Sciatic nerve (tissue), 2 donors: ENCODE data around the gene ZNF438. TPM values are rescaled to one million over a fixed set of nuclear protein-coding genes. Genes with fewer than 3 reads are reported as not detected.
A peak's percentile ranks its signal among the peaks of the same experiment; 100 is the strongest.
"Not testable (repeated sequence)": the region's sequence is repeated elsewhere in the genome, so short reads cannot be mapped to it uniquely, and the experiment has no call there.

Experiments
- ATAC-seq: fragments of 200-7000 bp; cut with Tn5 transposase; one replicate; pipeline ENCODE4 v1.9.1; 2020; ENCODE audit warnings: mild to moderate bottlenecking, moderate library complexity
- DNase-seq: peaks from one replicate; pipeline ENCODE4 v3.0.0-alpha.2; 2020; ENCODE audit warnings: low spot score
- intact Hi-C: fragments of 100-400 bp; cut with DNase I; formaldehyde crosslinking; loops from one replicate; pipeline ENCODE4 v1.14.2; 2022
- total RNA-seq: library from RNA; stranded (reverse); fragmentation: NEBNext Ultra II Directional; extraction: Animal tissue kit (Norgen Biotek cat#: 25700); gene quantifications from one replicate; pipeline ENCODE4 v1.2.1, GENCODE V29; 2021
- donor health status: DM: no; HTN: no; CAD: no.
- donor health status: DM: no; HTN: no; CAD: no.

The ZNF438 gene
- total RNA-seq, 1 donor from 2014 or later, result 15.3 TPM

DNA sequence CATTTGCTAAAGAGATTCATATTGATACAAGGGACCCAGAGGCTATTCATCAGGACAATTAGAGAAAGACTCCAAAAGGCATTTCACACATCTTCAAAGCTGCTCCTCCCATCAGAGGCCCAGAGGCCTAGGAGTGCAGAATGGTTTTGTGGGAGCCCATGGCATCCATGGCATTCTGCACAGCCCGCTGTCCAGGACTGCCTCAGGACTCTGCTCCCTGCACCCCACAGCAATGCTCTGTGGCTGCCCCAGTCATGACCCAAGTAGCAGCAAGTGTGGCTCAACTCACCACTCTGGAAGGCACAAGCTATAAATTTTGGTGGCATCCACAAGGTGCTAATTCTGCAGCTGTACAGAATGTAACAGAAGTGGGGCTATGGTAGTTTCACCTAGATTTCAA, 38.5 kb downstream of the ZNF438 start:
- no peak for DNase-seq
- ATAC-seq, result no peak
- intact Hi-C loops, result no loop called here

DNA sequence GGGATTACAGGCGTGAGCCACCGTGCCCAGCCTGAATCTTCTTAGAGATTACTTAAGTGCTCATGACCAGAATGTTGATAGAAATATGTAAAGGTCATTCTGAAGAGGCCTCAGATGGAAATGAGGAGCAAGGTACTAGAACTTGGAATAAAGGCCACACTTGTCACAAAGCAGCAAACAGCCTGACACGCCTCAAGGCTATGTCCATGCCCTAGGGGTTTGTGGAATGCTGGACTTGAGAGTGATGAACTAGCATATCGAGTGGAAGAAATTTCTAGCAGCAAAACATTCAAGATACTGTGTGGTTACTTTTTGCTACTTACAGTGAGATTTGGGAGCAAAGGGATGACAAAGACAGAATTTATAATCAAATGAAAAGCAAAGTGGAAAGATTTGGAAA, 39.0 kb downstream of the ZNF438 start:
- ATAC-seq, result peak; percentile 66
- no peak for DNase-seq
- intact Hi-C loops, result no loop called here

DNA sequence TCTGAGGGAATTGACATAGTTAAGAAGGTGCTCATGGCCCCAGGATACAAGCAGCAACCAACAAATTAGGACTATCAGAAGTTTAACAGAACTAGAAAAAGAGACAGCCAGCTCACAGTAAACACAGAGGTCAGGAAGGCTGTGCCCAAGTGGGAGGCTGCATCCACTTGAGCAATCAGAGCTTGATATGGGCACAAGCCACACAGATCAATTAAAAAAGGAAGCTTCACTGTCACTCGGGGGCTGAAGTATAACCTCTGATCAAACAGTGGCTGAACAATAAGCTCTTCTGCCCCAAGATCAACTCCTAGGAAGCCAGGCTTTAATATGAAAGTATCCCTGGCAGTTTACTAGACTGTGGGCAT, 40.0 kb downstream of the ZNF438 start:
- DNase-seq (no peak), ATAC-seq (peak; percentile 43)
- intact Hi-C loops, result no loop called here

DNA sequence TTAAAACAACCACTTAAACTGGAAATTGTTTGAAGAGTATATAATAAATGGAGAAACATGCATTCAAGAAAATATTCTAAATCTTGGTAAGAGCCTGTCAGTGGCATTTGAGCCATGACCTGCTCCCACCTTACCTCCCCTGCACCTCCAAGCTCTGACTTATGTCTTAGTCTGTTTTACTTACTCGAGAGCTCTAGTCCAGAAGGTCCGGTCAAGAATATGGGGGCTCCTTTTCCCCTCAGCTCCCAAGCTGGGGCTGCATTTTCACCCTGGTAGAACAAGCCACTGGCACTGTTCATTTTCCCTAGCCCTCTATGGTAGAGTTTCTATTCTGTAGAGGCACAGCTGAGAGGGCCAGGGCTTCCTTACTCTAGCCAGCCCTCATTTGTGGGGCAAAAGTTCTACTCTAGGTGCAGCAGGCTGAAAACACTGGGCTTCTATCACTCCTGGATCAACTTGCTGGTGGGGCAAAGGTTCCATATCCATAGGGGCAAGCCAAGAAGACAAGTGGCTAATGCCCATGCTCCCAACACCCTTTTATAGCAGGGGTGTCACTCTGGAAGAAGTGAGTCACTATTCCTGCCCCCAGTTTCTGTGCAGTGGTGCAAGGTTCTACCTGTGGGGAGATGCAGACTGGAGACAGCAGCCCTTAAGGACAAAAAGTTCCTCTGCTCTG, 40.6 kb downstream of the ZNF438 start:
- intact Hi-C loops, result no loop called here
- no peak for ATAC-seq
- no peak for DNase-seq

DNA sequence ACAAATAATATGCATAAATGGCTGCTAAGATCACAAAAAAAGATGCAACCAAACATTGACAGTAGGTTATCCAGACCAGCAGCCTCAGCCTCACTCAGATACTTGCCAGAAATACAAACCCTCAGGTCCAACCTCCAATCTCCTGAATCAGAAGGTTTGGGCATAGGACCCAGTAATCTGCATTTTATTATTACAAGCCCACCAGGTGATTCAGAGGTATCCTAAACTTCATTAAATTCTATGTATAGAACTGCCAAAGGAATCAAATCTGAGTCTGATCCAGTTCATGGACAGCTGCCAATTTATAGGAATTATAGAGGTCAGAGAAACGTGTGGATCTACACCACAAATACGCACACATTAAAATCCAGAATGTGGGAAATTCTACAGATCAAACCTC, 41.3 kb downstream of the ZNF438 start:
- DNase-seq (no peak), ATAC-seq (no peak)
- intact Hi-C loops, result no loop called here

- intact Hi-C loops, result no loop called here
- DNase-seq, result no peak
- ATAC-seq, result no peak
These were observed 42.7 kb downstream of the ZNF438 start for GRCh38 chr10:30988831-30989435.

DNA sequence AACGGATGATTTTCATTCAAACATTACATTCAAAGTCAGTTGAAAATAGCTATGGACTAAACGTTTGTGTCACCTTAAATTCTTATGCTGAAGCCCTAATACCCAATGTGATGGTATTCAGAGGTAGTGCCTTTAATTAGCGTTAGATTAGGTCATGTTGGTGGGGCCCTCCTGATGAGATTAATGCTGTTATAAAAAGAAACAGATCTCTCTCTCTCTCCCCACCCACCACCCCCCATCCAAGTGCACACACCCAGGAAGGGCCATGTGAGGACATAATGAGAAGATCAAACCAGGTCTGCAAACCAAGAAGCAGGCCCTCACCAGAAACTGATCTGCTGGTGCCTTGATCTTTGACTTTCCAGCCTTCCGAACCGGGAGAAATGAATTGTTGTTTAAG, 44.2 kb downstream of the ZNF438 start:
- intact Hi-C loops, result no loop called here
- DNase-seq (no peak), ATAC-seq (no peak)

GRCh38 chr10:30986053-30986555, 45.6 kb downstream of the ZNF438 start:
- no peak for DNase-seq
- intact Hi-C loops, result no loop called here
- no peak for ATAC-seq

- intact Hi-C loops, result no loop called here
These were observed 46.2 kb downstream of the ZNF438 start for GRCh38 chr10:30985512-30985911.

DNA sequence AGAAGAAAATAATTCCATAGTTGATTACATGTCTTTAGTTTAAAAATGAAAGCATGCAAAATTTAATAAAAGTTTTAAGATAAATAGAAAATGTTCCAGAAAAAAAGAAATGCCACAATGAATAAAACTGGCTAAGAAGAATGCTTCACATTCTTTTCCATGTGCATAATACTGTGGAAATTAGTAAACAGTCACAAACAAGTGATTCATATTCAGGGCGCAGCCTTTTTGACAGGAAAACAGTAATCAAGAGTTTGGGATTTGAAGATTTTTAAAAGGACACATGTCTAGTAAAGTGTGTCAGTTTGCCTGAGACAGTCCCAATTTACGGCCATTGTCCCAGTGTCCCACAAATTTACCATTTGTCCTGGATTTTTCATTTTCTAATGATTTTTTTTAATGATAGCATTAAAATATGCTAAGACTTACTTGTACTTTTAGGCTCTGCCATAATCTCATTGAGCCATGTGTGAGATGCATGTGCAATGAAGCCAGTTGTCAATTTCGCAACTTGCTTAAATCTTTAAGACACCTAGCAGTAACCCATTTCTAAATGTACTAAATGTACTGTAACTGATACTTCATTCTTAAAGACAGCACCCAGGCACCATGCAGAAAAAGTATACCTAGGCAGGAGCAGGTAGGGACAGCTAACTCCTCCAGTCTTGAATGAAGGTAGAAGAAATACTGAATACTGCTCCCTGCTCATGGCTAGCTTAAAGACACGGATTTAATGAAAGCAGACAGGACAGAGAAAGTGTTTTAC, 46.9 kb downstream of the ZNF438 start:
- DNase-seq, result no peak
- intact Hi-C loops, result no loop called here
- ATAC-seq, result no peak

More at GRCh38 chr10:30985512-30985911, 46.2 kb downstream of the ZNF438 start:
- no peak for DNase-seq
- no peak for ATAC-seq

- not testable (repeated sequence) for ATAC-seq
These were observed 48.5 kb downstream of the ZNF438 start for GRCh38 chr10:30983209-30983608.

GRCh38 chr10:30980951-30981616, 50.6 kb downstream of the ZNF438 start:
- ATAC-seq (peak; percentile 96), DNase-seq (no peak)
- intact Hi-C loops, result no loop called here

More at GRCh38 chr10:30983209-30983608, 48.5 kb downstream of the ZNF438 start:
- intact Hi-C loops, DNase-seq: not testable (repeated sequence)

GRCh38 chr10:30979956-30980355, 51.7 kb downstream of the ZNF438 start:
- no peak for DNase-seq
- intact Hi-C loops, result no loop called here
- no peak for ATAC-seq

DNA sequence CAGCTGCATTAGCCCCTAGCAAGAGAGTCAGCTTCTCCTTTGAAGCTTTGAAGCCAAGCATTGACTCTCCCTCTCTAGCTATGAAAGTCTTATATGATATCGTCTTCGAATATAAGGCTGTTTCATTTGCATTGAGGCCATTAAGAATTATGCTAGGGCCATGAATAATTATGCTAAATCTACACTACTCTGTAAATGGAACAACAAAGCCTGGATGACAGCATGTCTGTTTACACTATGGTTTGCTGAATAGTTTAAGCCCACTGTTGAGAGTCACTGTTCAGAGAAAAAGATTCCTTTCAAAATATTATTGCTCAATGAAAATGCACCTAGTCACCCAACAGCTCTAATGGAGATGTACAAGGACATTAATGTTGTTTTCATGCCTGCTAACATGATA, 52.8 kb downstream of the ZNF438 start:
- ATAC-seq (no peak), DNase-seq (no peak)
- intact Hi-C loops, result no loop called here

DNA sequence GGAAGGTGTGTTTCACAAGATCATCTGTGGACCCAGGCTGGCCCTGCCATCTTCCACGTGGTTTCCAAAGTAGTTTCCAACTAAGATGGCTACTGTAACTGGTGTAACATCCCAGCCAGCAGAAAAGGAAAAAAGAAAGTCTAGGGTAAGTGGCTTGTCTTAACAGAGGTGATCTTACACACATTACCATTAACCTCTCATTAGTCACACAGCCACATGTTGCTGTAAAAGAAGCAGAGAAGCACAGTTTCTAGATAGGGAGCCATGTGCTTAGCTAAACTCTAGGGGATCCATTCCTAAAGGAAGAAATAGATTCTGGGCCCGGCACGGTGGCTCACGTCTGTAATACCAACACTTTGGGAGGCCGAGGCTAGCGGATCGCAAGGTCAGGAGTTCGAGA, 54.3 kb downstream of the ZNF438 start:
- ATAC-seq, result no peak
- no peak for DNase-seq
- intact Hi-C loops, result no loop called here

- no peak for DNase-seq
- peak; percentile 35 for ATAC-seq
- intact Hi-C loops, result no loop called here
These were observed 56.8 kb downstream of the ZNF438 start for GRCh38 chr10:30974773-30975415.

DNA sequence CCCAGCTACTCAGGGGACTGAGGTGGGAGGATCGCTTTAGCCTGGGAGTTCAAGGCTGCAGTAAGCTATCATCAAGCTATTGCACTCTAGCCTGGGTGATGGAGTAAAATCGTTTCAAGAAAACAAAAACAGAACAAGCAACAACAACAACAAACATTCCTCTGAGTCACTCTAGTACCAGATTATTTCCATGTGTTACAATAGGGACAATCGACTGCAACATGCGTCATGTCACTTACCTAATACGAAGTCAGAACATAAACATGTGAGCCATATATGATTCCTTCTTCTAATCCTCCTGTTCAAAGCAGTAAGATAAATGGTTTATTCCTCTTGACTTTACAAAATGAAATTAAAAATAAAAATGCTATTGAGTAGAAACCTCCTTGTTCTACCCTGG, 57.3 kb downstream of the ZNF438 start:
- no peak for ATAC-seq

GRCh38 chr10:30973737-30974136, 57.9 kb downstream of the ZNF438 start:
- intact Hi-C loops, result no loop called here
- peak; percentile 38 for ATAC-seq
- DNase-seq, result no peak

More for the DNA sequence above, 57.3 kb downstream of the ZNF438 start:
- no peak for DNase-seq
- intact Hi-C loops, result no loop called here
